ENCODE data around the gene NECAP2.
"Not testable (repeated sequence)": the region's sequence is repeated elsewhere in the genome, so short reads cannot be mapped to it uniquely, and the experiment has no call there.

The NECAP2 gene

DNA sequence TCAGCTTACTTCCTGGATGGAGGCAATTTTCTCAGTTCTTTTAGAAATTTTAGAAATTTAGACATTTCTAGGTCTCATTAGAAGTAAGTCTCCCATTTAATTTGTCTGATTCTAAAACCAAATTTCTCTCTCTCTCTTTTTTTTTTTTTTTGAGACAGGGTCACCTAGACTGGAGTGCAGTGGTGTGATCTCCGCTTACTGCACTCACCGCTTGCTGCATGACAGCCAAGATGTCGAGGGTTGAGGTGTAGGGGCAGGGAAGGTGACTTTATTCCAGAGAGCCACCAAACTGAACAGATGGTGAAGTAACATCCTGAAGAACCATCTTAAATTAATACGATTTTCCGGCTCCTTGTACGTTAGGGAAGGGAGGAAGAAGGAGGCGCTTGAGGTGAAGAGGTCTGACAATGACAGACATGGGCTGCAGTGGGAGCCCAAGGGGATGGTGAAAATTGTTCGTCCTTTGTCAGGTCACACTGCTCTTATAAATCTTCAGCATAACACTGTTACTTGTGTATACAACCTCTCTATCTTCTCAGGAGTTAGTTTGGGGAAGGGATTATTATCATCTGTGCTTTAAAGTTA lies 68.4 kb downstream of the NECAP2 start:
- peak; percentile 10; the same call in 1 of the 2 replicates for TF ChIP-seq CTCF (conservative IDR thresholded peaks at IDR 0.05; ENCODE audit: low read length)
- peak; percentile 12 for DNase-seq (ENCODE audit: low read depth)
- H3K4me3 ChIP-seq (ENCODE audit: low read length): not testable (repeated sequence)

Measured in AG10803 (cell line).